Astrocyte of the spinal cord (primary cell): ENCODE data around the gene SRXN1.

ENCODE experiments used
- DNase-seq: peaks from one replicate; pipeline ENCODE4 v3.0.0; 2011; ENCODE audit warnings: low read depth, low spot score
- H3K4me3 ChIP-seq: 2 replicates; pipeline ENCODE4 v1.5.1; 2011; ENCODE audit warnings: low read depth, mild to moderate bottlenecking, low read length, moderate library complexity
- in situ Hi-C: cut with HindIII; loops from 2 replicates; pipeline ENCODE4 v1.10.0; 2017; ENCODE audit warnings: low sequenced_read_pairs
- TF ChIP-seq, protein P1 (sequence below): IDR thresholded peaks from 2 replicates; pipeline ENCODE4 v1.5.1; 2012; ENCODE audit warnings: low read depth, mild to moderate bottlenecking, low read length, inconsistent platforms

Gene SRXN1

GRCh38 chr20:664576-664975, 11.6 kb upstream of the SRXN1 start:
- DNase-seq = no peak

DNA sequence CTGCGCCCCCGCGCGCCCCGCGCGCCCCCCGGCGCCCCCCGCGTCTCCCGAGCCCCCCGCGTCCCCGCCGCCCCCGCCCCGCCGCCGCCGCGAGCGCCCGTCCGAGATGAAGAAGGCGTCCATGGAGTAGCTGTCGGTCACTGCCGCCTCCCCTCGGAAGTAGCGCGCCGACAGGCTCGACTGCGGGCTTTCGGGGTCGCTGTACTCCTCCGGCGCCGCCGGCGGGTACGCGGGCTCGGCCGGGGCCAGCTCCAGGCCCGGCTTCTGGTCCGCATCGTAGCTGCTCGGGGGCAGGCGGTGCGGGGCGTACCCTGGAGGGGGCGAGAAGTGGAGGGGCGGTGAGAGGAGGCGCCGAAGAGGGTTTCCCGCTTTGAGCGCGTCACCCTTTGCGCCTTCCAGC, 11.2 kb upstream of the SRXN1 start:
- no peak overlapping the region for H3K4me3 ChIP-seq
- in situ Hi-C loops = no loop called here
- TF ChIP-seq, protein P1, sequence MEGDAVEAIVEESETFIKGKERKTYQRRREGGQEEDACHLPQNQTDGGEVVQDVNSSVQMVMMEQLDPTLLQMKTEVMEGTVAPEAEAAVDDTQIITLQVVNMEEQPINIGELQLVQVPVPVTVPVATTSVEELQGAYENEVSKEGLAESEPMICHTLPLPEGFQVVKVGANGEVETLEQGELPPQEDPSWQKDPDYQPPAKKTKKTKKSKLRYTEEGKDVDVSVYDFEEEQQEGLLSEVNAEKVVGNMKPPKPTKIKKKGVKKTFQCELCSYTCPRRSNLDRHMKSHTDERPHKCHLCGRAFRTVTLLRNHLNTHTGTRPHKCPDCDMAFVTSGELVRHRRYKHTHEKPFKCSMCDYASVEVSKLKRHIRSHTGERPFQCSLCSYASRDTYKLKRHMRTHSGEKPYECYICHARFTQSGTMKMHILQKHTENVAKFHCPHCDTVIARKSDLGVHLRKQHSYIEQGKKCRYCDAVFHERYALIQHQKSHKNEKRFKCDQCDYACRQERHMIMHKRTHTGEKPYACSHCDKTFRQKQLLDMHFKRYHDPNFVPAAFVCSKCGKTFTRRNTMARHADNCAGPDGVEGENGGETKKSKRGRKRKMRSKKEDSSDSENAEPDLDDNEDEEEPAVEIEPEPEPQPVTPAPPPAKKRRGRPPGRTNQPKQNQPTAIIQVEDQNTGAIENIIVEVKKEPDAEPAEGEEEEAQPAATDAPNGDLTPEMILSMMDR = no peak
- DNase-seq = no peak

More at GRCh38 chr20:664576-664975, 11.6 kb upstream of the SRXN1 start:
- H3K4me3 ChIP-seq = no peak overlapping the region
- in situ Hi-C loops = no loop called here
- TF ChIP-seq, protein P1 = no peak

DNA sequence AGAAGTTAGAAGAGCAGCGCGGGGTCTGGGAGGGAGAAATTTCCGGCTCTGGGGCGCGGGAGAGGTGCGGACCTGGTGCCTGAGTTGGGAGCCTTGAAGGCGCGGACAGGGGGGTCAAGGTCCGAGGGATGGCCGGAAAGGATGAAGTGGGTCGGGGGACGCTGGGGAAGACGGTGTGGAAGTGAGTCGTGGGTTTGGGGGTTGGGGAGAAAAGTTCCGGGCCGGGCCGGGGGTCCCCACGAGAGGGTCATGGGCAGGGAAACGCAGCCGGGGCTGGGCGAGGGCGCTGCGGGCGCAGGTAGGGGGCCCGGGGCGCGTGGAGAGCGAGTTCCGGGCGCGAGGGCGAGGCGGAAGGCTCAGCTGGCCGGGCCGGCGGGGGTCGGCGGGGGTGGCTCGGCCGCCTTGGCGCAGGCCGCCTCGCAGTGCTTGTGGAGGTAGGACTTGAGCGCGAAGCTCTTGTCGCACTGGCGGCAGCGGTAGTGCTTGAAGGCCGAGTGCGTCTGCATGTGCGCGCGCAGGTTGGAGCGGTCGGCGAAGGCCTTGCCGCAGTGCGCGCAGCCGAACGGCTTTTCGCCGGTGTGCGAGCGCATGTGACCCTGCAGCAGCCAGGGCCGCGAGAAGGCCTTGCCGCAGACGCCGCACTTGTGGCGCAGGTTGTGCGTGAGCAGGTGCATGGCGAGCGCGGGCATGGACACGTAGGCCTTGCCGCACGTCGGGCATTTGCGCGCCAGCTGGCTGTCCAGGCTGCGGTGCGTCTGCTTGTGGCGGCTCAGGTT, 10.5 kb upstream of the SRXN1 start:
- DNase-seq = no peak
- in situ Hi-C loops = no loop called here
- TF ChIP-seq, protein P1 = no peak
- H3K4me3 ChIP-seq = no peak overlapping the region

DNA sequence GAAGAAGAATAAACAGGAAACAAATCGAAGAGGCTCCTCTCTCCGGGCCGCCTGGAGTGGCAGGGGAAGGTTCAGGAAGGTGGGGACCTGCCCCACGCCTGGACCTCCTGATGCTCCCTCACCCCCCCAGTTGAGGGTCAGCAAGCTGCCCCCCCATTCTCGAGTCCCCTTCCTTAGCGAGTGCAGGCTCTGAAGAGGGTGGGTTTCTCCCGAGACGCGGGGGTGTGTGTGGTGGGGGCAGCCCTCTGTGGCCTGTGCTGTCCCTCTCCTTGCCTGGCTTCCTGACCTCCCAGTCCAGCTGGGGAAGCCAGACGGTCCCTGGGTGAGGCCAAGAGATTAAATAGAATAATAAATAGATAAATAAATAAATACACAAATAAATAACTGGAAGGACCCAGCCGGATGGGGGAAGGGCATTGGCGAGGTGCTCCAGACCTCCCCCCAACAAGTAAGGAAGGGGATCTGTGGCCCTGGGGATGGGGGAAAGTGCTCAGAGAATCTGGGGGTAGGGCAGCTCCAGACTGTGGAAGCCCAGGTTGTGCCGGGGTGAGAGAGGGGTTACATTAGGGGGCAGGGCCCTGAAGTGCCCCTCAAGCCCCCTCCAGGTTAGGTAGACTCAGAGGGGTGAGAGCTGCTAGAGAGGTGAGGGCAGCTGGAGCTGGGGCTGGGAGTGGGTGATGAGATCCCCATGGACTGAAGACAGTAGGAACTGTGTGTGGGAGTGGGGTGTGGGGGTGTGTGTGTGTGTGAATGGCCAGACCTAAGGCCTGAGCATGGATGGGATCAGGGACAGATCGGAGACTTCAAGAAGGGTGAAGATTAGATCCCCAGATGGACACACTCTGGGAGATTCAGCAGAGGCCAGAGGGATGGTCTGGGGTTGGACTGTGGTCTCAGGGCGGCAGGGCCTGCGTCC, 9.5 kb upstream of the SRXN1 start:
- H3K4me3 ChIP-seq = no peak overlapping the region
- TF ChIP-seq, protein P1 = no peak
- DNase-seq = no peak
- in situ Hi-C loops = no loop called here

- no peak for DNase-seq
- in situ Hi-C loops = no loop called here
- TF ChIP-seq, protein P1 = no peak
- no peak overlapping the region for H3K4me3 ChIP-seq
Observed at GRCh38 chr20:661474-662270, 8.7 kb upstream of the SRXN1 start.

GRCh38 chr20:658731-659291, 5.8 kb upstream of the SRXN1 start:
- in situ Hi-C loops = no loop called here
- H3K4me3 ChIP-seq = no peak overlapping the region
- TF ChIP-seq, protein P1 = no peak
- no peak for DNase-seq
